PC-3 (cell line): Measurements from ENCODE around the gene UTS2R. TPM values are rescaled to one million over a fixed set of nuclear protein-coding genes. Genes with fewer than 3 reads are reported as not detected.

ENCODE experiments used
- ATAC-seq: fragments of 200-7000 bp; cut with Tn5 transposase; 2 replicates; pipeline ENCODE4 v1.9.1; 2020; ENCODE audit warnings: mild to moderate bottlenecking, moderate library complexity
- BruUV-seq: library from RNA; stranded (reverse); fragments of 400-500 nt; replicated peaks from 2 replicates; lab custom pipeline; 2021; lab: Mats Ljungman, UMichigan
- CTCF ChIA-PET: fragments of 300-600 bp; sonication (Branson Sonifier 250); formaldehyde crosslinking; loops from one replicate; lab custom pipeline; 2022; ENCODE audit warnings: antibody characterized with exemption; lab: Charles Lee
- POLR2A ChIA-PET: fragments of 300-600 bp; sonication (Branson Sonifier 250); formaldehyde crosslinking; loops from one replicate; lab custom pipeline; 2022; ENCODE audit warnings: antibody characterized with exemption; ENCODE audit not compliant: unreplicated experiment; lab: Charles Lee
- DNase-seq: peaks from one replicate; pipeline ENCODE4 v3.0.0-alpha.2; 2015
- H2AFZ ChIP-seq: fragments of 300-600 bp; sonication (generic); 2 replicates; pipeline ENCODE4 v1.6.0; 2016; ENCODE audit warnings: antibody characterized with exemption, low read length
- H3F3A ChIP-seq: fragments of 300-600 bp; sonication (generic); one replicate; pipeline ENCODE4 v1.6.0; 2017; ENCODE audit warnings: antibody characterized with exemption, low read length, control low read depth, mild to moderate bottlenecking; ENCODE audit not compliant: unreplicated experiment
- H3K27ac ChIP-seq: fragments of 300-600 bp; sonication (generic); 2 replicates; pipeline ENCODE4 v1.5.1; 2016; ENCODE audit warnings: mild to moderate bottlenecking, low read length
- H3K27me3 ChIP-seq: fragments of 300-600 bp; sonication (generic); 2 replicates; pipeline ENCODE4 v1.6.1; 2016; ENCODE audit warnings: low read length, mixed read lengths
- H3K36me3 ChIP-seq: fragments of 300-600 bp; sonication (generic); 2 replicates; pipeline ENCODE4 v1.6.1; 2016; ENCODE audit warnings: low read depth, mixed run types, low read length, mixed read lengths
- H3K4me1 ChIP-seq: fragments of 300-600 bp; sonication (generic); 2 replicates; pipeline ENCODE4 v1.5.1; 2016; ENCODE audit warnings: low read length; ENCODE audit not compliant: insufficient read depth
- H3K4me2 ChIP-seq: fragments of 300-600 bp; sonication (generic); 2 replicates; pipeline ENCODE4 v1.6.0; 2016; ENCODE audit warnings: low read length
- H3K4me3 ChIP-seq: fragments of 300-600 bp; sonication (generic); 2 replicates; pipeline ENCODE4 v1.5.1; 2016; ENCODE audit warnings: mild to moderate bottlenecking, low read length, mixed read lengths
- H3K79me2 ChIP-seq: fragments of 300-600 bp; sonication (generic); 2 replicates; pipeline ENCODE4 v1.6.1; 2017; ENCODE audit warnings: low read length, mixed read lengths
- H3K9ac ChIP-seq: fragments of 300-600 bp; sonication (generic); 2 replicates; pipeline ENCODE4 v1.6.0; 2016; ENCODE audit warnings: mild to moderate bottlenecking, low read length
- H3K9me2 ChIP-seq: fragments of 300-600 bp; sonication (generic); replicated peaks from 2 replicates; pipeline ENCODE4 v1.6.1; 2016; ENCODE audit warnings: mixed run types, low read length, mixed read lengths
- H3K9me3 ChIP-seq: fragments of 300-600 bp; sonication (generic); 2 replicates; pipeline ENCODE4 v1.6.1; 2016; ENCODE audit warnings: low read length, mixed read lengths
- H4K20me1 ChIP-seq: fragments of 300-600 bp; sonication (generic); 2 replicates; pipeline ENCODE4 v1.6.1; 2016; ENCODE audit warnings: low read length, mixed read lengths
- EZH2 ChIP-seq: fragments of 300-600 bp; sonication (generic); IDR thresholded peaks from one replicate; pipeline ENCODE4 v1.6.1; 2017; ENCODE audit warnings: antibody characterized with exemption, mild to moderate bottlenecking, low read length; ENCODE audit not compliant: unreplicated experiment
- EZH2phosphoT487 ChIP-seq: fragments of 300-600 bp; sonication (generic); IDR thresholded peaks from 2 replicates; pipeline ENCODE4 v1.6.1; 2018; ENCODE audit warnings: mild to moderate bottlenecking, antibody characterized with exemption, low read length, borderline replicate concordance
- intact Hi-C: fragments of 100-400 bp; cut with micrococcal nuclease; formaldehyde crosslinking; loops from 2 replicates; pipeline ENCODE4 v1.9.0; 2023
- total RNA-seq: library from RNA; depleted of rRNA; stranded (reverse); fragments of >200 nt; gene quantifications from 2 replicates; pipeline ENCODE4 v1.2.3, GENCODE V29; 2014
- TF ChIP-seq, protein P1 (sequence below): fragments of 300-600 bp; sonication (generic); conservative IDR thresholded peaks from 2 replicates; pipeline ENCODE4 v1.5.1; 2017; ENCODE audit warnings: antibody characterized with exemption, low read depth, mild to moderate bottlenecking, low read length

Gene UTS2R
- total RNA-seq, 1 experiment from 2014 or later = not detected

DNA sequence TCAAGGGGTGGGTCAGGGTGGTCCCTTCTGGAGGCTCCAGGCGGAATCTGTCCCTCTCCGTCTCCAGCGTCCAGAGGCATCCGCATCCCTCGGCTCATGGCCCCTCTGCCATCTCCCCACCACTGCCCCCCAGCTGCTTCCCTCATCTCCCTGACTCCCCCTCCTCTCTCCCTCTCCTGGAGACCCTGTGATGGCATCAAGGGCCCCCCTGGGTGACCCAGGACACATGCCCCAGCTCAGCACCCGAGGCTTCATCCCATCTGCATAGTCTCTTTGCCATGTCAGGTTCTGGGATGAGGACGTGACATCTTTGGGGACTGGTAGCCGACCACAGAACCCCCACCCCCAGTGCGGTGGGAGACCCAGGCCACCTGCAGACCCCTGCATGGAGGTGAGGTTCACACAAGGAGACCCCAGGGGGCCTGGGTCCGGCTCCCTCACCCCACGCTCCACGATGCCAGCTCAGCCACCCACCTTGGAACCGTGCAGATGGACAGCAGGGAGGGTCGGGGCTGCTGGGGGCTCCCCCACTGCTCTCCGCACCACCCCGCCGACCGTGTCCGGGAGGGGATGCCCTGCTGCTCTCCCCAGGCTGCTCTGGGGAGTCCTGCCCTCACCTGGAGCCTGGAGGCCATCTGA is 41.8 kb upstream of the UTS2R start:
- DNase-seq (no peak), ATAC-seq (no peak)
- Histone ChIP-seq H3K4me1 (peaks cover 33% of the 10 kb centered on the region), H3K36me3 (no peaks in the 10 kb centered on the region), H2AFZ (no peak overlapping the region), H3K79me2 (peaks cover 24% of the 10 kb centered on the region), H3K4me2 (no peak overlapping the region), H3K9me3 (no peaks in the 10 kb centered on the region), H4K20me1 (no peaks in the 10 kb centered on the region), H3K4me3 (no peak overlapping the region), H3F3A (no peaks in the 10 kb centered on the region), H3K9ac (no peak overlapping the region), H3K9me2 (no peaks in the 10 kb centered on the region), H3K27ac (no peak overlapping the region), H3K27me3 (no peaks in the 10 kb centered on the region)
- TF ChIP-seq EZH2phosphoT487 = no peak
- no peak for TF ChIP-seq EZH2
- TF ChIP-seq, protein P1, sequence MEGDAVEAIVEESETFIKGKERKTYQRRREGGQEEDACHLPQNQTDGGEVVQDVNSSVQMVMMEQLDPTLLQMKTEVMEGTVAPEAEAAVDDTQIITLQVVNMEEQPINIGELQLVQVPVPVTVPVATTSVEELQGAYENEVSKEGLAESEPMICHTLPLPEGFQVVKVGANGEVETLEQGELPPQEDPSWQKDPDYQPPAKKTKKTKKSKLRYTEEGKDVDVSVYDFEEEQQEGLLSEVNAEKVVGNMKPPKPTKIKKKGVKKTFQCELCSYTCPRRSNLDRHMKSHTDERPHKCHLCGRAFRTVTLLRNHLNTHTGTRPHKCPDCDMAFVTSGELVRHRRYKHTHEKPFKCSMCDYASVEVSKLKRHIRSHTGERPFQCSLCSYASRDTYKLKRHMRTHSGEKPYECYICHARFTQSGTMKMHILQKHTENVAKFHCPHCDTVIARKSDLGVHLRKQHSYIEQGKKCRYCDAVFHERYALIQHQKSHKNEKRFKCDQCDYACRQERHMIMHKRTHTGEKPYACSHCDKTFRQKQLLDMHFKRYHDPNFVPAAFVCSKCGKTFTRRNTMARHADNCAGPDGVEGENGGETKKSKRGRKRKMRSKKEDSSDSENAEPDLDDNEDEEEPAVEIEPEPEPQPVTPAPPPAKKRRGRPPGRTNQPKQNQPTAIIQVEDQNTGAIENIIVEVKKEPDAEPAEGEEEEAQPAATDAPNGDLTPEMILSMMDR = no peak
- POLR2A ChIA-PET = no interaction called here
- BruUV-seq = no TSS peak
- intact Hi-C loops = loop anchor here (5.0 kb wide), 1 partner anchor 33 kb away; no protein-coding TSS in a partner anchor
- CTCF ChIA-PET = no interaction called here

DNA sequence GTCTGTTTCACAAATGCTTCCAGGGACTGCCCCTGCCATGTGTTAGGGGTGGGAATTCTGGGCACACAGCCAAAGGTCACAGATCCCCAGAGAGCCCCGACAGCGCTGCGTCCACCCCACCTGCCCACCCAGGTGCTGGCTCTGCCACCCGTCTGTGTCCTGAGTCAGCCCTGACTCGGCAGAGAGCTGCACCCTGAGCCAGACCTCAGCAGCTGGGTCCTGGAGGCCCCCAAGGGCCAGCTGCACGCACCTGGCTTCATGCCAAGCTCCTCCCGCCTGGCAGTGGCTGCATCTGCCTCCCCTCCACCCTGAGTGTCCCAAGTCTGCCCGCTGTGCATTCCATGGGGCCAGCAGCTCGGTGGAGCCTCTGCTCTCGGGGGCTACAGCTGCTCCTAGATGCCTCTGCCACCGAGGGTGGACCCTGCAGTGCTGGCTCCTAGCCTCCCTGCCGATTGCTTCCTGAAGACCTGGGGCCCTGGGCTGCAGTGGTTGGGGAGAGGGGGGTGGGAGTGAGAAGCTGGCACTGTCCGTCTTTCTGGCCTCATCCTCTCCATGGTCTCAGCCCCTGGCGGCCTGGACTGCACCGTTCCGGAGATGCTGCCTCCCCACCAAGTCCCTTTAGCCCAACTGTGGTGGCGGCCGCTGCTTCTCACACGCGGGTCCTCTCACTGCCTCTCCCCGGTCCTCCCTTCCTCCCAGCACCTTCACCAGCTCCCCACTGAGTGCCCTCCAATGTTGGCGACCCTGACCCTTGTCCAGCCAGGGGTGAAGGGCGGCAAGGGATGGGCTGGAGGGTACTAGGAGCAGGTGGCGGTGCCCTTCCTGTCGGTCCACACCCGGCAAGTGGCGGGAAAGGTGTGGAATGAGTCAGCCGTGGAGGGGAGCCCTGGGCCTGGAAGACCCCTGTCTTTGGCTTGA is 41.0 kb upstream of the UTS2R start:
- intact Hi-C loops = loop anchor here (5.0 kb wide), 1 partner anchor 33 kb away; no protein-coding TSS in a partner anchor
- TF ChIP-seq EZH2phosphoT487 = no peak
- no peak for TF ChIP-seq EZH2
- TF ChIP-seq, protein P1 = no peak
- Histone ChIP-seq H3K9me2 (no peaks in the 10 kb centered on the region), H4K20me1 (no peaks in the 10 kb centered on the region), H3K4me2 (0 out of 2 replicates have a peak overlapping the region, but pooled peaks have one; percentile 25), H3K4me1 (peaks cover 40% of the 10 kb centered on the region), H3F3A (no peaks in the 10 kb centered on the region), H3K9me3 (no peaks in the 10 kb centered on the region), H3K36me3 (no peaks in the 10 kb centered on the region), H3K27me3 (no peaks in the 10 kb centered on the region), H2AFZ (no peak overlapping the region), H3K27ac (no peak overlapping the region), H3K79me2 (peaks cover 27% of the 10 kb centered on the region), H3K9ac (no peak overlapping the region), H3K4me3 (no peak overlapping the region)
- ChIA-PET CTCF (interaction anchor here (0.6 kb wide), 1 partner anchor 109 kb away, joined by 3 read pairs; no protein-coding TSS in a partner anchor), POLR2A (no interaction called here)
- BruUV-seq = no TSS peak
- ATAC-seq = no peak
- DNase-seq = peak; percentile 63
